Measurements from ENCODE around the gene SH3BP4. TPM values are rescaled to one million over a fixed set of nuclear protein-coding genes. Genes with fewer than 3 reads are reported as not detected.

The SH3BP4 gene
- total RNA-seq, 2 donors from 2014 or later: 0.31 TPM; not detected in 1

- Mint-ChIP-seq H3K27ac (no peak overlapping the region), H3K36me3 (no peaks in the 10 kb centered on the region), H3K9me3 (peaks cover 0 to 2% of the 10 kb centered on the region in 2 donors)
- ATAC-seq (no peak), DNase-seq (ENCODE audit: low spot score in 2 of 2) (no peak)
Observed at GRCh38 chr2:235063471-235063961, 111.7 kb downstream of the SH3BP4 start.

GRCh38 chr2:235064976-235065375, 113.2 kb downstream of the SH3BP4 start:
- no peak overlapping the region for H3K27ac Mint-ChIP-seq
- H3K9me3 Mint-ChIP-seq: peaks cover 0 to 2% of the 10 kb centered on the region in 2 donors
- no peak for ATAC-seq
- no peaks in the 10 kb centered on the region for H3K36me3 Mint-ChIP-seq
- no peak for DNase-seq (ENCODE audit: low spot score in 2 of 2)

DNA sequence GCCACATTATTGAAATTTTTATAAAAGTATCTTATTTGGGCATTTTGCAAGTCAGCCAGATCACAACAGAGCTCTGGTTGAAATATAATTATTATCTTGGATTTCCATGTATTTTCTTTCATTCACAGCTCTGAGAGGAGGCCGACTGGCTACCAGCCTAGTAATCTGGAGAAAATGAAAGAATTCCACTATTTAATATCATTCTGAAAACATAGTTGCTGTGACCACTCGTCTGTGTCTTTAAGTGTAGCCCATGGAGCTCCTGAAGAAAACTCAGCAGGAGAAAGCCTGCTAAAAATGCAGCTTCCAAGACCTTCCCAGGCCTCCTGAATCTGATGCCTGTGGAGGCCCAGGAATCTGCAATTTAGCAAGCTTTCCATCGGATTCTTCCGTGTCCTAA, 114.7 kb downstream of the SH3BP4 start:
- H3K36me3 Mint-ChIP-seq: no peaks in the 10 kb centered on the region
- H3K9me3 Mint-ChIP-seq: peaks cover 0 to 2% of the 10 kb centered on the region in 2 donors
- no peak overlapping the region for H3K27ac Mint-ChIP-seq
- ATAC-seq (no peak), DNase-seq (ENCODE audit: low spot score in 2 of 2) (no peak)

- Mint-ChIP-seq H3K9me3 (peaks cover 0 to 2% of the 10 kb centered on the region in 2 donors), H3K27ac (no peak overlapping the region), H3K36me3 (no peaks in the 10 kb centered on the region)
- ATAC-seq (no peak), DNase-seq (ENCODE audit: low spot score in 2 of 2) (no peak)
Observed at GRCh38 chr2:235066895-235067294, 115.1 kb downstream of the SH3BP4 start.

DNA sequence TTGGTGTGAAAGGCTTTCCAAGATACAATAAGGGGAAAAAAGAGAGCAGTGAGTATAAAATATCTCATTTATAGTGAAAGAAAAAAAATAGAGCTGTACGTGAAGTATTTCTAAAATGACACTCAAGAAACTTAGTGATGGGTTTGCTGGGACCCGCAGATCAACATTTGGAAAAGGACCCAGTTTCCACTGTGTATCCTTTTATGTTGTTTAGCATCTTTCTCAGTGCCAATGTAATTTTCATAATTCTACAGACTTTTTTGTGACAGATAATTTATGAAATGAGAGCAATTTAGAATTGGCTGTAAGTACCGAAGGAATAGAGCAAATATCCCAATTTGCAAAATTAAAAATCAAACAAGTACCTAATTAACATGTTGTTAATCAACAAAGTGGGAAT, 116.9 kb downstream of the SH3BP4 start:
- no peak for DNase-seq (ENCODE audit: low spot score in 2 of 2)
- ATAC-seq: no peak
- H3K9me3 Mint-ChIP-seq: peaks cover 0 to 2% of the 10 kb centered on the region in 2 donors

GRCh38 chr2:235070063-235070706, 118.4 kb downstream of the SH3BP4 start:
- DNase-seq (ENCODE audit: low spot score in 2 of 2): no peak
- Mint-ChIP-seq H3K9me3 (peaks cover 0 to 2% of the 10 kb centered on the region in 2 donors), H3K36me3 (no peaks in the 10 kb centered on the region), H3K27ac (no peak overlapping the region)
- ATAC-seq: no peak

More for the DNA sequence above, 116.9 kb downstream of the SH3BP4 start:
- Mint-ChIP-seq H3K36me3 (no peaks in the 10 kb centered on the region), H3K27ac (no peak overlapping the region)

GRCh38 chr2:235073868-235074413, 122.1 kb downstream of the SH3BP4 start:
- Mint-ChIP-seq H3K36me3 (no peaks in the 10 kb centered on the region), H3K27ac (no peak overlapping the region), H3K9me3 (no peaks in the 10 kb centered on the region)
- DNase-seq (ENCODE audit: low spot score in 2 of 2) (no peak), ATAC-seq (no peak)

DNA sequence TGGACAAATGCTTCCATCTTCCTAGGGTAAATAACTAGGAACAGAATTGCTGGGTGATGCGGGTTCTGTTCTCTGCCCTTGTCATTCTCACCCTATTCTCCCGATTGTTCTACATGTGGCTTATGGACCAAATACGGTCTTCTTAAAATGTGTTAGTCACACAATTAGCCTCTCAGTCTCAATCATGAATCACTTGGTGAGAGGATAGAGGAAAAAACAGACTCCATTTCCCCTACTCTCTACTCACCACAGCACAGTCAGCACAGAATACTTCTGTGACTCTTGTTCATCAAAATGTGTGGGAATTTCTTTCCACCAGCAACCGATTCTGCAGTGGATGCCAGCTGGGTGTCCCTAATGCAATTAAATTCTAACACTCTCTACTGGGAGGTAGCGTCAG, 125.2 kb downstream of the SH3BP4 start:
- DNase-seq (ENCODE audit: low spot score in 2 of 2): no peak
- H3K36me3 Mint-ChIP-seq: no peaks in the 10 kb centered on the region
- no peak overlapping the region for H3K27ac Mint-ChIP-seq
- ATAC-seq: no peak
- no peaks in the 10 kb centered on the region for H3K9me3 Mint-ChIP-seq

- H3K9me3 Mint-ChIP-seq: no peaks in the 10 kb centered on the region
- DNase-seq (ENCODE audit: low spot score in 2 of 2): no peak
- H3K27ac Mint-ChIP-seq: no peak overlapping the region
- no peak for ATAC-seq
- no peaks in the 10 kb centered on the region for H3K36me3 Mint-ChIP-seq
Observed at GRCh38 chr2:235078182-235078581, 126.4 kb downstream of the SH3BP4 start.

DNA sequence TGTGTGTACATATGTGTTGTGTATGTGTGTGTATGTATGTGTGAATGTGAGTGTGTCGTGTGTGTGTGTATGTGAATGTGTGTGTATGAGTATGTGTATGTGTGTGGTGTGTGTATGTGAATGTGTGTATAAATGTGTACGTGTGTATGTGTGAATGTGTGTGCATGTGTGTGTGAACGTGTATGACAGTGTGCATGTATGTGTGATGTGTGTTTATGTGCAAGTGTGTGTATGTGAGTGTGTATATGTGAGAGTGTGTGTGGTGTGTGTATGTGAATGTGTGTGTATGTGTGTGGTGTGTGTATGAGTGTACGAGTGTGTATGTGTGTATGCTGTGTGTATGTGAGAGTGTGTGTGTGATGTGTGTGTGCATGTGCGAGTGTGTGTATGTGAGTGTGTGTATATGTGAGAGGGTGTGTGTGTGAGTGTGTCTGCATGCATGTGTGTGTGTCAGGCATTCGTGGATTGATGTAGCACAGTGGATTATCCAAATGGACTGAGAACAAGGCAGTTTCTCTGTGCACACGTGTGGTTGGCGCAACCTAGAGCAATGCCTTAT, 127.2 kb downstream of the SH3BP4 start:
- ATAC-seq (no peak), DNase-seq (ENCODE audit: low spot score in 2 of 2) (no peak)
- Mint-ChIP-seq H3K9me3 (no peaks in the 10 kb centered on the region), H3K27ac (no peak overlapping the region), H3K36me3 (no peaks in the 10 kb centered on the region)

DNA sequence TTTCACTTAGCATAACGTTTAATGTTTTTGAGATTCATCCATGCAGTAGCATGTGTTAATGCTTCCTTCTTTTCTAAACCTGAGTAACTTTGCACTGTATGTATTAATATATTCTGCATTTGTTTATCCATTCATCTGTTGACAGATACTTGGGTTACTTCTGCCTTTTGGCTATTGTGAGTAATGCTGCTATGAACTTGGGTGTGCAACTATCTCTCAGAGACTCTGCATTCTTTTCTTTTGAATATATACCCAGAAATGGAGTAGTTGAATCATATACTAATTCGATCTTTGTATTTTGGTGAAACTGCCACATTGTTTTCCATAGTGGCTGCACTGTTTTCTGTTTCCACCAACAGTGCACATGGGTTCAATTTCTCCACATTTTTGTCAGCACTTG, 128.3 kb downstream of the SH3BP4 start:
- Mint-ChIP-seq H3K27ac (no peak overlapping the region), H3K36me3 (no peaks in the 10 kb centered on the region), H3K9me3 (no peaks in the 10 kb centered on the region)
- DNase-seq (ENCODE audit: low spot score in 2 of 2): no peak
- ATAC-seq: no peak

DNA sequence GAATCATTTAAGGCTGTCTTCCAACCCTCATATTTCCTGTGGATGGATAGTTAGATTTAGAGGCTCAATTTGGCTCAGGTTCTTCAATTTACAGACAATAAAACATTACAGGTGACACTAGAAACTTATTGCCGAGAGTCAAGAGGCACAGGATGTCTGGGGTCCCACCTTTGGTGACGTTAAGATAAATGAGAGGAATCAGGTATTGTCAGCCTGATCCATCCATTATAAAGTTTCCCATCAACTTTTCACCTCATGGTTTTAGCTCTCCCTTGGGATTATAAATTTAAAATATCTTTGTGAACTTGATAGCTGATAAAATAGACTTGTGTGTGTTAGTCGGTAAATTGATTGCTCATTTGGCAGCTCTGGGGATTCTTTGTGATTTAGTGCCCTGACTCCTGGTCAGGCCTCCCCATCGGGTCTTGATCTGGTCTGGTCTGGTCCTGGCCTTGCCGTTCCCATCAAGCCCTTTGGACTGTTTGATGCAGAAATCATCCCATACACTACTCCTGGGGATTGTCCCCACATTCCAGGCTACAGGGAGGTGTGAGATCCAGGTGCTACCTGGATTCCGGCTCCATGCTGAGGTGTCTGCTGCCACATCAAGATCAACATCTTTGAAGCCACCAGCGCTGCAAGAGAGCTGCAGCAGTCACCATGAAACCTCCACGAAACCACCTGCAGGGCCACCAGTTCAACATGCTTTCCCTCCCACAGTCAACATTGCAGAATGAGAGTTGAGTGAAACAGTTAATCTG, 130.9 kb downstream of the SH3BP4 start:
- no peaks in the 10 kb centered on the region for H3K9me3 Mint-ChIP-seq
- no peaks in the 10 kb centered on the region for H3K36me3 Mint-ChIP-seq
- ATAC-seq (no peak), DNase-seq (ENCODE audit: low spot score in 2 of 2) (no peak)
- H3K27ac Mint-ChIP-seq: no peak overlapping the region

DNA sequence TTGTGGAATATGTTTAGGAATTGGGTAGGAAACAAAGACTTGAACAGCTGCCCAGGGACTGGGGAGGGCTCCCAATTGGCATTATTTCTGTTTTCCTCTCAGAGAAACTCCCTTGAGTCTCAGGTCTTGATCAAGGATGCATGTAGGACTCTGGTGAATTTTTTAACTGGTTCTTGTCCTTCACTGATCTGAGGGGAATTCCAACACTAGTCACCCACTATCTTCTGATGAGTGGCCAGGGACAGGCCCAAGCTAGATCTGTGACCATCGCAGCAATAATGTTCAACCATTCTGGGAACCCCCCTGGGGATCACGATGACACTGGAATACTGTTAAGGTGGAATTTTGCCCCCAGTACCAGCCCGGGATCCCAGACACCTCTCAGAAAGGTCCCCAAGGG, 132.0 kb downstream of the SH3BP4 start:
- no peaks in the 10 kb centered on the region for H3K9me3 Mint-ChIP-seq
- ATAC-seq: peak in 1 of 2 donors; percentile 22
- no peak for DNase-seq (ENCODE audit: low spot score in 2 of 2)
- H3K27ac Mint-ChIP-seq: no peak overlapping the region
- H3K36me3 Mint-ChIP-seq: no peaks in the 10 kb centered on the region

GRCh38 chr2:235084424-235084823, 132.6 kb downstream of the SH3BP4 start:
- H3K36me3 Mint-ChIP-seq: no peaks in the 10 kb centered on the region
- ATAC-seq (no peak), DNase-seq (ENCODE audit: low spot score in 2 of 2) (no peak)
- H3K27ac Mint-ChIP-seq: peak overlapping the region in 1 of 2 donors; percentile 45
- H3K9me3 Mint-ChIP-seq: no peaks in the 10 kb centered on the region

DNA sequence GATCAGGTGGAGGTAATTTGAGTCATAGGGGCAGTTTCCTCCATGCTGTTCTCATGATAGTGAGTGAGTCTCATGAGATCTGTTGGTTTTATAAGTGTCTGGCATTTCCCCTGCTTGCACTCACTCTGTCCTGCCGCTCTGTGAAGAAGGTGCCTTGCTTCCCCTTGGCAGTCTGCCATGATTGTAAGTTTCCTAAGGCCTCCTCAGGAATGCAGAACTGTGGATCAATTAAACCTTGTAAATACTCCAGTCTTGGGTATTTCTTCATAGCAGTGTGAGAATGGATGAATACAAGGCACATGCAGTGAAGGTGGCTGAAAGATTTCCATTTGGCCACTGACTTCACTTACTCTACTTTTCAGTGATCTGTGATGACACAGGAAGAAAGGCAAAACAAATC, 133.7 kb downstream of the SH3BP4 start:
- Mint-ChIP-seq H3K27ac (no peak overlapping the region), H3K36me3 (no peaks in the 10 kb centered on the region)
- DNase-seq (ENCODE audit: low spot score in 2 of 2): no peak

GRCh38 chr2:235086481-235087184, 134.8 kb downstream of the SH3BP4 start:
- Mint-ChIP-seq H3K36me3 (no peaks in the 10 kb centered on the region), H3K27ac (no peak overlapping the region), H3K9me3 (no peaks in the 10 kb centered on the region)
- DNase-seq (ENCODE audit: low spot score in 2 of 2): no peak
- no peak for ATAC-seq

More for the DNA sequence above, 133.7 kb downstream of the SH3BP4 start:
- no peaks in the 10 kb centered on the region for H3K9me3 Mint-ChIP-seq
- no peak for ATAC-seq
